ENCODE results near the gene CENATAC. TPM values are rescaled to one million over a fixed set of nuclear protein-coding genes. Genes with fewer than 3 reads are reported as not detected.

The CENATAC gene, protein sequence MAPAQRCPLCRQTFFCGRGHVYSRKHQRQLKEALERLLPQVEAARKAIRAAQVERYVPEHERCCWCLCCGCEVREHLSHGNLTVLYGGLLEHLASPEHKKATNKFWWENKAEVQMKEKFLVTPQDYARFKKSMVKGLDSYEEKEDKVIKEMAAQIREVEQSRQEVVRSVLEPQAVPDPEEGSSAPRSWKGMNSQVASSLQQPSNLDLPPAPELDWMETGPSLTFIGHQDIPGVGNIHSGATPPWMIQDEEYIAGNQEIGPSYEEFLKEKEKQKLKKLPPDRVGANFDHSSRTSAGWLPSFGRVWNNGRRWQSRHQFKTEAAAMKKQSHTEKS
- total RNA-seq (2014; rRNA removed; shearing (Covaris generic)) (34.3 and 34.5 TPM in 2 replicates), polyA plus RNA-seq (2016; fragmentation: Nextera tagmentation; extraction: Ambion mirVana) (31.7 and 33.4 TPM in 2 replicates)
- long read RNA-seq, partial matches to known transcripts = 1 of 8 reads
- long read RNA-seq, other reads (novel, unspliced or antisense) = 5 of 8 reads

- peaks cover 21% of the 10 kb centered on the region for H3K4me1 Mint-ChIP-seq
- H3K4me1 ChIP-seq (ENCODE audit: insufficient read depth) = peaks cover 16% of the 10 kb centered on the region; the same call in 1 of the 2 replicates
- H3K27me3 Mint-ChIP-seq (ENCODE audit: insufficient read depth, low read depth, poor library complexity) = peaks cover 4% of the 10 kb centered on the region
- H3K9me2 ChIP-seq (ENCODE audit: insufficient read depth) = 0 out of 2 replicates have a peak, but pooled peaks cover 4% of the 10 kb centered on the region
- H3K27ac Mint-ChIP-seq = peak within 1 kb of the TSS; percentile 98
- H3K36me3 Mint-ChIP-seq (ENCODE audit: low read depth) = peaks cover 66% of the 10 kb centered on the region
- H3K9me3 Mint-ChIP-seq = peaks cover 9% of the 10 kb centered on the region
- H3K27me3 ChIP-seq (ENCODE audit: insufficient read depth) = no peaks in the 10 kb centered on the region
- H3K4me3 Mint-ChIP-seq = peak within 1 kb of the TSS; percentile 100
- H4K20me1 ChIP-seq (replicated peaks; ENCODE audit: insufficient read depth) = 0 out of 2 replicates have a peak, but pooled peaks cover 8% of the 10 kb centered on the region
- peak within 1 kb of the TSS; percentile 97 for H2AFZ ChIP-seq
- peak within 1 kb of the TSS; percentile 75 for H3K27ac ChIP-seq (ENCODE audit: low read depth)
- peak within 1 kb of the TSS; percentile 97 for H3K4me2 ChIP-seq
- peak; percentile 97 for DNase-seq (ENCODE audit: low spot score)
- 0 out of 2 replicates have a peak, but pooled peaks cover 5% of the 10 kb centered on the region for H3F3A ChIP-seq (replicated peaks; ENCODE audit: low read depth)
- peaks cover 58% of the 10 kb centered on the region for H3K79me2 ChIP-seq (replicated peaks; ENCODE audit: insufficient read depth)
- peaks cover 22% of the 10 kb centered on the region for H3K36me3 ChIP-seq (ENCODE audit: insufficient read depth)
- H3K4me3 ChIP-seq = peak within 1 kb of the TSS; percentile 98
- peak; percentile 93 for ATAC-seq
- TF ChIP-seq, protein P1, sequence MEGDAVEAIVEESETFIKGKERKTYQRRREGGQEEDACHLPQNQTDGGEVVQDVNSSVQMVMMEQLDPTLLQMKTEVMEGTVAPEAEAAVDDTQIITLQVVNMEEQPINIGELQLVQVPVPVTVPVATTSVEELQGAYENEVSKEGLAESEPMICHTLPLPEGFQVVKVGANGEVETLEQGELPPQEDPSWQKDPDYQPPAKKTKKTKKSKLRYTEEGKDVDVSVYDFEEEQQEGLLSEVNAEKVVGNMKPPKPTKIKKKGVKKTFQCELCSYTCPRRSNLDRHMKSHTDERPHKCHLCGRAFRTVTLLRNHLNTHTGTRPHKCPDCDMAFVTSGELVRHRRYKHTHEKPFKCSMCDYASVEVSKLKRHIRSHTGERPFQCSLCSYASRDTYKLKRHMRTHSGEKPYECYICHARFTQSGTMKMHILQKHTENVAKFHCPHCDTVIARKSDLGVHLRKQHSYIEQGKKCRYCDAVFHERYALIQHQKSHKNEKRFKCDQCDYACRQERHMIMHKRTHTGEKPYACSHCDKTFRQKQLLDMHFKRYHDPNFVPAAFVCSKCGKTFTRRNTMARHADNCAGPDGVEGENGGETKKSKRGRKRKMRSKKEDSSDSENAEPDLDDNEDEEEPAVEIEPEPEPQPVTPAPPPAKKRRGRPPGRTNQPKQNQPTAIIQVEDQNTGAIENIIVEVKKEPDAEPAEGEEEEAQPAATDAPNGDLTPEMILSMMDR (conservative IDR thresholded peaks at IDR 0.05; ENCODE audit: low read depth in 2 of 2) = no peak
- TF ChIP-seq EZH2phosphoT487 (IDR thresholded peaks at IDR 0.05; ENCODE audit: unreplicated experiment) (no peak), JUNB (IDR thresholded peaks at IDR 0.05; ENCODE audit: unreplicated experiment) (no peak), ZNF331 (CRISPR knock-in tag; IDR thresholded peaks at IDR 0.05; ENCODE audit: low read depth) (no peak), ZNF114 (CRISPR knock-in tag; IDR thresholded peaks at IDR 0.05) (no peak), NANOG (IDR thresholded peaks at IDR 0.05; ENCODE audit: borderline replicate concordance) (no peak), POLR2AphosphoS5 (IDR thresholded peaks at IDR 0.05; ENCODE audit: low read depth) (peak; percentile 98), CREB1 (CRISPR knock-in tag; IDR thresholded peaks at IDR 0.05; ENCODE audit: low read depth) (0 out of 2 replicates have a peak, but pooled peaks have one; percentile 54), ZNF462 (CRISPR knock-in tag; IDR thresholded peaks at IDR 0.05) (no peak), REST (IDR thresholded peaks at IDR 0.05; ENCODE audit: unreplicated experiment) (no peak)
- TF ChIP-seq, protein P2, sequence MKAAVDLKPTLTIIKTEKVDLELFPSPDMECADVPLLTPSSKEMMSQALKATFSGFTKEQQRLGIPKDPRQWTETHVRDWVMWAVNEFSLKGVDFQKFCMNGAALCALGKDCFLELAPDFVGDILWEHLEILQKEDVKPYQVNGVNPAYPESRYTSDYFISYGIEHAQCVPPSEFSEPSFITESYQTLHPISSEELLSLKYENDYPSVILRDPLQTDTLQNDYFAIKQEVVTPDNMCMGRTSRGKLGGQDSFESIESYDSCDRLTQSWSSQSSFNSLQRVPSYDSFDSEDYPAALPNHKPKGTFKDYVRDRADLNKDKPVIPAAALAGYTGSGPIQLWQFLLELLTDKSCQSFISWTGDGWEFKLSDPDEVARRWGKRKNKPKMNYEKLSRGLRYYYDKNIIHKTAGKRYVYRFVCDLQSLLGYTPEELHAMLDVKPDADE (IDR thresholded peaks at IDR 0.05) = peak; percentile 49; the same call in 1 of the 2 replicates
Measured at GRCh38 chr11:118997627-118998387, at the start of gene CENATAC. Gene CENATAC (plus strand): TSS chr11:118998138. CDS start chr11:118998198, 60 bp downstream.

All from GM23338 (cell line).